Thoracic aorta (tissue), 2 donors: Measurements from ENCODE around the gene MRPS18A. TPM values are rescaled to one million over a fixed set of nuclear protein-coding genes. Genes with fewer than 3 reads are reported as not detected.

ENCODE experiments used
- ATAC-seq: fragments of 150-250 bp; one replicate; pipeline ENCODE4 v1.8.0; 2017; ENCODE audit warnings: low read depth; ENCODE audit not compliant: insufficient number of reproducible peaks, low FRiP score
- DNase-seq: peaks from one replicate; pipeline ENCODE4 v3.0.0-alpha.2; 2020; ENCODE audit warnings: low spot score
- H3K27ac ChIP-seq, 2 donors: fragments of 200-600 bp; sonication (generic); 1 replicate in 1 of 2; 2 replicates in 1 of 2; pipeline ENCODE4 v1.5.1; 2016; ENCODE audit warnings: mild to moderate bottlenecking in 2 of 2, moderate library complexity in 2 of 2
- H3K27me3 ChIP-seq: fragments of 200-600 bp; sonication (generic); replicated peaks from 2 replicates; pipeline ENCODE4 v1.6.0; 2016; ENCODE audit warnings: mild to moderate bottlenecking; ENCODE audit not compliant: insufficient read depth
- H3K36me3 ChIP-seq: fragments of 200-600 bp; sonication (generic); one replicate; pipeline ENCODE4 v1.5.1; 2016
- H3K4me1 ChIP-seq, 2 donors: fragments of 200-600 bp; sonication (generic); 1 replicate in 1 of 2; 2 replicates in 1 of 2; pipeline versions ENCODE4 v1.5.1 to v1.6.0; 2016; ENCODE audit warnings: low read depth in 2 of 2, mild to moderate bottlenecking in 1 of 2; ENCODE audit not compliant: control insufficient read depth in 1 of 2
- H3K4me3 ChIP-seq: fragments of 200-600 bp; sonication (generic); 2 replicates; pipeline ENCODE4 v1.5.1; 2016; ENCODE audit warnings: mild to moderate bottlenecking
- H3K9me3 ChIP-seq: fragments of 200-600 bp; sonication (generic); 2 replicates; pipeline ENCODE4 v1.5.1; 2016
- total RNA-seq, 2 donors: library from RNA; depleted of rRNA; stranded (reverse); fragments of >200 nt; gene quantifications; one replicate each; pipeline versions ENCODE4 v1.1.0 to v1.2.3, GENCODE V29; 2016
- TF ChIP-seq, protein P1 (sequence below): fragments of 200-600 bp; sonication (generic); IDR thresholded peaks from one replicate; pipeline ENCODE4 v1.5.1; 2019; ENCODE audit warnings: antibody characterized with exemption

The MRPS18A gene
- total RNA-seq, 2 donors from 2014 or later = 21.2 to 39.4 TPM

DNA sequence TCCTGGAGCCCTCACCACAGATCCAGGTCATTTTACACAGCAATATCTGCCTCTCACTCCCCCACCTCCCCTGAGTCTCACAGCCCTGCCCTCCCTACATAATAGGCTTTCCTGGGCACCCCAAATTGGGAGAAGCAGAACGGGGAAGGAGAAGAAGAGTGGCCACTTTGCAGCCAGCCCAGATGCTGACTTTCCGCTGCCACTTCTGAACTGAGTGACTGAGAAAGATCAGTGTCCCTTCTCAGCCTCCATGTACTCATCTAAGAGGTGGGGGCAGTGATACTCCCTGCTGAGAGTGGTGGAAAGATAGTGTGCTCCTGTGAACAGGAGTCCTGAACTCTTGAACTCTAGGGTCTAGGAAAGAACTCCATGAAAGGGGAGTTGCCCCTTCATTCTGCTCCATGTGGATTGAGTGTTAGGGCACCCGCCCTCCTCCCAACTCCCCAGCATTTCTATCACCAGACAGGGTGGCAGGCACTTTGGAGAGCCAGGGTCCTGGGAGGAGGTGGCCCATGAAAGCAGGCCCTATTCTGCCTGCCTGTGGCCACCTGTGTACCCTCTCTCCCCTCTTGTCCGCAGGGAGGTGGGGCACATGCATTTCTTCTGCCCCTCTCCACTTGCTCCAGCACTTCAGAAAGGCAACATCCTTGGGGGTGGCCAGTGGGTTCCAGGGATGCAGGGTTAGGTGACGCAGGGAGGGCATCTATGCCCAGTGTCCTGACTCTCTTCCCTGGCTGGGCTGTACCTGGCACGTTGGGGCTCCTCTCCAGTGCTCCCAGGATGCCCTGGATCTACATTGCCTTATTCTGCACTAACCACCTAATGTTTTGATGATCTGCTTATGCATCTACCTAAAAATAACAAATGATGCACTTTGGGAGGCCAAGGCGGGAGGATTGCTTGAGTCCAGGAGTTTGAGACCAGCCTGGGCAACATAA, 38.3 kb upstream of the MRPS18A start:
- Histone ChIP-seq H3K4me1 (no peaks in the 10 kb centered on the region), H3K27ac (no peak overlapping the region), H3K27me3 (no peaks in the 10 kb centered on the region), H3K36me3 (no peaks in the 10 kb centered on the region), H3K4me3 (no peak overlapping the region), H3K9me3 (peaks cover 8% of the 10 kb centered on the region)
- DNase-seq (no peak), ATAC-seq (no peak)
- TF ChIP-seq, protein P1, sequence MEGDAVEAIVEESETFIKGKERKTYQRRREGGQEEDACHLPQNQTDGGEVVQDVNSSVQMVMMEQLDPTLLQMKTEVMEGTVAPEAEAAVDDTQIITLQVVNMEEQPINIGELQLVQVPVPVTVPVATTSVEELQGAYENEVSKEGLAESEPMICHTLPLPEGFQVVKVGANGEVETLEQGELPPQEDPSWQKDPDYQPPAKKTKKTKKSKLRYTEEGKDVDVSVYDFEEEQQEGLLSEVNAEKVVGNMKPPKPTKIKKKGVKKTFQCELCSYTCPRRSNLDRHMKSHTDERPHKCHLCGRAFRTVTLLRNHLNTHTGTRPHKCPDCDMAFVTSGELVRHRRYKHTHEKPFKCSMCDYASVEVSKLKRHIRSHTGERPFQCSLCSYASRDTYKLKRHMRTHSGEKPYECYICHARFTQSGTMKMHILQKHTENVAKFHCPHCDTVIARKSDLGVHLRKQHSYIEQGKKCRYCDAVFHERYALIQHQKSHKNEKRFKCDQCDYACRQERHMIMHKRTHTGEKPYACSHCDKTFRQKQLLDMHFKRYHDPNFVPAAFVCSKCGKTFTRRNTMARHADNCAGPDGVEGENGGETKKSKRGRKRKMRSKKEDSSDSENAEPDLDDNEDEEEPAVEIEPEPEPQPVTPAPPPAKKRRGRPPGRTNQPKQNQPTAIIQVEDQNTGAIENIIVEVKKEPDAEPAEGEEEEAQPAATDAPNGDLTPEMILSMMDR = no peak

DNA sequence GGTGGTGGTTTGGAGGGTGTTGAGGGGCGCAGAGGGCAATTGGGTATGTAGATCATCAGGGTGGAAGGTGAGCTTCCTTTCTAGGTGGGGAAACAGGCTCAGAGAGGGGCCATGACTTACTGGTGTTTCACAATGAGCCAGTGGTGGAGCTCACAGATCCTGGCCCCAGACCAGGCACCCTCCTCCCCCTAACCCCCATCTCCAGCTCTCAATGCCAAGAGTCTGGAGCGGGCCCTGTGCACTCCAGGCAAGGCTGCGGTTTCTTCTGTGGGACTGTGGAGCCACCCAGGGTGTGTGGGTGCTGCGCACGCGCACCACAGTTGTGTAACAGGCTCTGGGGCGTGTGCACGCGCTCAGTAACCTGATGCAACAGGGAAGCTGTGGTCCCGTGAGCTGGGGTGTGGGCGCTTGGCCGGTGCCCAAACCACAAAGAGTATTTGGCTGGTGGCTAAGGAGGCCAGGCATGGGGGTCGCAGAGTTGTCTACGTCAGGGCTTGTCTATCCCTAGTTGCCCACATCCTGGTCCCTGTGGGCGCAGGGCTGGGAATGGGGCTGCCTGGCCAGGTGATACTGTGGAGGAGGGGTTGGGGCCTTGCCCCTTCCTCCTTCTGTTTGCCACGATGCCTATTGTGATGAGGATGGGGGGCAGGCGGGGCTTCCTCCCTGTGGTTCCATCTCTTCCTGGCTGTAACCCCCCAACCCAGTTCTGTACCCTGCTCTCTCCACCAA, 37.5 kb upstream of the MRPS18A start:
- TF ChIP-seq, protein P1 = no peak
- DNase-seq (no peak), ATAC-seq (no peak)
- no peaks in the 10 kb centered on the region for H3K36me3 ChIP-seq
- H3K4me3 ChIP-seq = no peak overlapping the region
- no peaks in the 10 kb centered on the region for H3K4me1 ChIP-seq
- no peak overlapping the region for H3K27ac ChIP-seq
- no peaks in the 10 kb centered on the region for H3K27me3 ChIP-seq
- no peaks in the 10 kb centered on the region for H3K9me3 ChIP-seq

DNA sequence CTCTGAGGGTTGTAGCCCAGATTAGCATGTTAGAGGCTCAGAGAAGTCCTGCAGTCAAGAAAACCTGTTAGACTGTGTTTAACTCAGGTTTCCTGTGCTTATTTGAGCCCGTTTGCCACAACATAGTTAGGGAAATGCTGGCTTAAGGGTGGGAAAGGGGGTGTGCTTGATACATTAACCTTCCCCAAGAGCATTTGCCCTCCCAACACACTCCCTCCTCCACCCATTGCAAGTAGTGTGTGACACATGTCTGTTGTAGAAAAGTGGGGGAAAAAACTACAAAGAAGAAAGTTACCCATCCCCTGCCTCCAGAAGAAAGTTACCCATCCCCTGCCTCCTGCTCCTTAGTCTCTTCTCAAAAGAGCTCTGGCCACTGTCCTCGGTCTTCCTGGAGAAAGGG, 36.8 kb upstream of the MRPS18A start:
- DNase-seq (no peak), ATAC-seq (no peak)
- TF ChIP-seq, protein P1 = no peak
- no peaks in the 10 kb centered on the region for H3K36me3 ChIP-seq
- no peaks in the 10 kb centered on the region for H3K9me3 ChIP-seq
- H3K27ac ChIP-seq = no peak overlapping the region
- no peak overlapping the region for H3K4me3 ChIP-seq
- no peaks in the 10 kb centered on the region for H3K4me1 ChIP-seq
- H3K27me3 ChIP-seq = no peaks in the 10 kb centered on the region

DNA sequence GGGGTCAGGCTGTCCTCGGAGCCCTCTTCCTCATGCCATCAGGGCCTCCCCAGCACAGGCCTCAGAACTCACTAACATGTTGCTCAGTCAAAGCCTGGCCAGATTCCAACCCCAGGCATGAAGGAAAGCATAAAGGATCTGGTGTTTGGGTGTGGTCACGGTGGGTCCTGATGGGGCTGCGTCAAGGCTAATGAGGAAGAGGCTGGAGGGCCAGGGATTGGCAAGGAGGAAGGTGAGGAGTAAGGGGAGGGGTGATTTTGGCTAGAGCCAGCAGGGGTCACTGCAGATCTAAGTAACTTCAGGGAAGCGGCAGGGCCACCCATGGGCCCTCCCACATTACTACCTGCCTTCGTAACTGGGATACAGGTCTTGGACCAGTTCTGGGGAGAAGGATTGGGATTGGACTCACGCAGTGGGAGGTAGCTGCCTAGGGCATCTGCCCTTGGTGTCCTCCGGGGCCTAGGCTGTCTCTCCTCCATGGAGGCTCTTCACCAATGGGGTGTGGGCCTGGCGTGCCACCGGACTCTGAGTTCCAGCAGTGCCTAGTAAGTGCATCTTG, 36.2 kb upstream of the MRPS18A start:
- Histone ChIP-seq H3K27ac (no peak overlapping the region), H3K9me3 (no peaks in the 10 kb centered on the region), H3K27me3 (no peaks in the 10 kb centered on the region), H3K4me1 (no peaks in the 10 kb centered on the region), H3K4me3 (no peak overlapping the region), H3K36me3 (no peaks in the 10 kb centered on the region)
- DNase-seq (no peak), ATAC-seq (no peak)
- TF ChIP-seq, protein P1 = no peak

DNA sequence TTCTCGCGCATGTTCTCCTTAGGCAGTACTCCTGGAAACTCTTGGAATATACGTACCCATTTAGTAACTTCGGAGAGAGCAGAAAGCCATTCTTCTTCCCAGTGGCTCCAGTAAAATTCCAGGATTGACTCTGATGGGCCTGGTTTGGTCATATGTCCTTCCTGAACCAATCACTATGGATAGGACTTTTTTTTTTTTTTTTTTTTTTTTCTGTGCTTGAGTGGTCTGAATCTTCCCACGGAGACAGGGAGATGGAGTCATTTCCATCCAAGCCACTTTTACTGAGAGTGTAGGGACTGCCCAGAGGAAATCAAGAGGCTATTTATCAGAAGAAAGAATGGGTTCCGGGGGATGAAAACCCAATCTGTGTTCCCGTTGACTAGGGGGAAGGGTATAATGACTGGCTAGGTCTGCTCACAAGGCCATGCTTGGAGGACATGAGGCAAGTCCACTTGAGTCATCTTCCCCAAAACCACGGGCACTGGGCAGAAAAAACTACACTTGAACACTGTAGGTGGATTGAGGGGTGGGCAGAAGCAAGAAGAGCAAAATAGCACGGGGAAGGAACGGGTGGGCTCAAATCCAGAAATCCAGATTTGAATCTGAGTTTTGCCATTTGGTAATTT, 35.4 kb upstream of the MRPS18A start:
- no peaks in the 10 kb centered on the region for H3K36me3 ChIP-seq
- no peaks in the 10 kb centered on the region for H3K27me3 ChIP-seq
- H3K9me3 ChIP-seq = no peaks in the 10 kb centered on the region
- ATAC-seq = no peak
- TF ChIP-seq, protein P1 = no peak
- no peak for DNase-seq
- no peaks in the 10 kb centered on the region for H3K4me1 ChIP-seq
- no peak overlapping the region for H3K27ac ChIP-seq
- no peak overlapping the region for H3K4me3 ChIP-seq
